ENCODE measurements around the gene NHLRC2. TPM values are rescaled to one million over a fixed set of nuclear protein-coding genes. Genes with fewer than 3 reads are reported as not detected.
"Not testable (repeated sequence)": the region's sequence is repeated elsewhere in the genome, so short reads cannot be mapped to it uniquely, and the experiment has no call there.

The NHLRC2 gene
- total and polyA plus RNA-seq, 2 of the 13 experiments (the other 11 are each of a cell fraction or from before 2014, with no cell fraction given): 7.6 to 12.7 TPM

GRCh38 chr10:113819989-113820388, 34.5 kb upstream of the NHLRC2 start:
- ATAC-seq (no peak), FAIRE-seq (no peak), DNase-seq (ENCODE audit: low spot score) (no peak)
- no TSS peak for BruUV-seq (replicated peaks)
- in situ Hi-C loops (cut with HindIII; ENCODE audit: extremely low pct_ligation_motif_present, low pct_unique_long_range_greater_than_20kb) (no loop called here), intact Hi-C loops (cut with micrococcal nuclease; ENCODE audit: unreplicated experiment) (no loop called here)
- Histone ChIP-seq H3K27me3 (ENCODE audit: control insufficient read depth in 1 of 2, insufficient read depth in 2 of 2, low read length in 2 of 2) (no peaks in the 10 kb centered on the region; a peak in 1 of 5 replicates), H4K20me1 (ENCODE audit: insufficient read depth, low read length) (no peaks in the 10 kb centered on the region), H2AFZ (ENCODE audit: low read length) (no peak overlapping the region), H3K9me3 (ENCODE audit: low read length) (no peaks in the 10 kb centered on the region), H3K4me3 (replicated peaks in 1 of 3; ENCODE audit: insufficient read depth in 1 of 3, low read depth in 2 of 3, low read length in 3 of 3) (no peak overlapping the region), H3K79me2 (ENCODE audit: insufficient read depth, low read length) (no peaks in the 10 kb centered on the region), H3K27ac (ENCODE audit: extremely low read length, insufficient read depth, low read length) (no peak overlapping the region), H3K4me2 (ENCODE audit: low read depth, low read length) (no peak overlapping the region), H3K9ac (ENCODE audit: insufficient read depth, low read depth, low read length) (no peak overlapping the region), H3K36me3 (replicated peaks in 1 of 2; ENCODE audit: control insufficient read depth in 1 of 2, insufficient read depth in 2 of 2, low read length in 2 of 2) (no peaks in the 10 kb centered on the region), H3K4me1 (ENCODE audit: insufficient read depth, low read length) (no peaks in the 10 kb centered on the region)
- WGBS (ENCODE audit: low lambda C conversion rate): 80% methylated on average over 4 of the region's 4 CpGs
- ChIA-PET CTCF (ENCODE audit: low intra/inter-chr PET ratio, low total read pairs) (no interaction called here), POLR2A (no interaction called here)
- no peak for TF ChIP-seq IRF2 (CRISPR knock-in tag; IDR thresholded peaks at IDR 0.05)
- TF ChIP-seq ZNF431 (CRISPR knock-in tag; IDR thresholded peaks at IDR 0.05; ENCODE audit: borderline replicate concordance, low read depth): no peak
- TF ChIP-seq ARNTL (CRISPR knock-in tag; IDR thresholded peaks at IDR 0.05): no peak
- no peak for TF ChIP-seq ZNF850 (CRISPR knock-in tag; conservative IDR thresholded peaks at IDR 0.05)
- TF ChIP-seq CAMTA2 (CRISPR knock-in tag; IDR thresholded peaks at IDR 0.05; ENCODE audit: borderline replicate concordance): no peak
- TF ChIP-seq, protein P1, sequence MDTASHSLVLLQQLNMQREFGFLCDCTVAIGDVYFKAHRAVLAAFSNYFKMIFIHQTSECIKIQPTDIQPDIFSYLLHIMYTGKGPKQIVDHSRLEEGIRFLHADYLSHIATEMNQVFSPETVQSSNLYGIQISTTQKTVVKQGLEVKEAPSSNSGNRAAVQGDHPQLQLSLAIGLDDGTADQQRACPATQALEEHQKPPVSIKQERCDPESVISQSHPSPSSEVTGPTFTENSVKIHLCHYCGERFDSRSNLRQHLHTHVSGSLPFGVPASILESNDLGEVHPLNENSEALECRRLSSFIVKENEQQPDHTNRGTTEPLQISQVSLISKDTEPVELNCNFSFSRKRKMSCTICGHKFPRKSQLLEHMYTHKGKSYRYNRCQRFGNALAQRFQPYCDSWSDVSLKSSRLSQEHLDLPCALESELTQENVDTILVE (CRISPR knock-in tag; IDR thresholded peaks at IDR 0.05): no peak
- TF ChIP-seq MAFF (IDR thresholded peaks at IDR 0.05; ENCODE audit: low read depth, low read length): no peak
- TF ChIP-seq ZNF781 (CRISPR knock-in tag; IDR thresholded peaks at IDR 0.05; ENCODE audit: borderline replicate concordance, not compliant biosample characterization): no peak

DNA sequence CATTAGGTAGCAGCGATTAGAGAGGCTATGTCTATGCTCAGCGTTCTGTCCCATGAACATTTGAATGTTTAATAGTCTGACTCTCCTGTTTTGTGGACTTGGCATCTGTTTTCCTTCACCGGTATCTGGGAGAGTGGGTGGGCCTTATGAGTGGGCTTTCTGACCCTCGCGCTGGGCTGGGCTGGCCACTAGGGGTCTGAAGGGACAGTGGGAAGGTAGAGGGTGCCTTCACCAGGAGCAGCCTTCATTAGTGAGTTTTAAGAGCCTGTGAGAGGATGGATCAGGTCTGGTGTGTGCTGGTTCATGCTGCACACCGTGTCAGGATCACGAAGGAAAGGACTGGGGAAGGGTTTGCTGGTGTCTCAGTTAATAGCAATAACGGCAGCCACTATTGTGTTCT, 34.0 kb upstream of the NHLRC2 start:
- TF ChIP-seq, protein P2, sequence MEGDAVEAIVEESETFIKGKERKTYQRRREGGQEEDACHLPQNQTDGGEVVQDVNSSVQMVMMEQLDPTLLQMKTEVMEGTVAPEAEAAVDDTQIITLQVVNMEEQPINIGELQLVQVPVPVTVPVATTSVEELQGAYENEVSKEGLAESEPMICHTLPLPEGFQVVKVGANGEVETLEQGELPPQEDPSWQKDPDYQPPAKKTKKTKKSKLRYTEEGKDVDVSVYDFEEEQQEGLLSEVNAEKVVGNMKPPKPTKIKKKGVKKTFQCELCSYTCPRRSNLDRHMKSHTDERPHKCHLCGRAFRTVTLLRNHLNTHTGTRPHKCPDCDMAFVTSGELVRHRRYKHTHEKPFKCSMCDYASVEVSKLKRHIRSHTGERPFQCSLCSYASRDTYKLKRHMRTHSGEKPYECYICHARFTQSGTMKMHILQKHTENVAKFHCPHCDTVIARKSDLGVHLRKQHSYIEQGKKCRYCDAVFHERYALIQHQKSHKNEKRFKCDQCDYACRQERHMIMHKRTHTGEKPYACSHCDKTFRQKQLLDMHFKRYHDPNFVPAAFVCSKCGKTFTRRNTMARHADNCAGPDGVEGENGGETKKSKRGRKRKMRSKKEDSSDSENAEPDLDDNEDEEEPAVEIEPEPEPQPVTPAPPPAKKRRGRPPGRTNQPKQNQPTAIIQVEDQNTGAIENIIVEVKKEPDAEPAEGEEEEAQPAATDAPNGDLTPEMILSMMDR (CRISPR knock-in tag; IDR thresholded peaks at IDR 0.05): peak; percentile 24; the same call in 1 of the 2 replicates
- TF ChIP-seq GZF1 (CRISPR knock-in tag; IDR thresholded peaks at IDR 0.05): no peak
- no TSS peak for BruUV-seq (replicated peaks)
- Histone ChIP-seq H2AFZ (ENCODE audit: low read length) (no peak overlapping the region), H3K4me2 (ENCODE audit: low read depth, low read length) (no peak overlapping the region), H4K20me1 (ENCODE audit: insufficient read depth, low read length) (no peaks in the 10 kb centered on the region), H3K9me3 (ENCODE audit: low read length) (no peaks in the 10 kb centered on the region), H3K4me3 (replicated peaks in 1 of 3; ENCODE audit: insufficient read depth in 1 of 3, low read depth in 2 of 3, low read length in 3 of 3) (no peak overlapping the region), H3K79me2 (ENCODE audit: insufficient read depth, low read length) (no peaks in the 10 kb centered on the region), H3K27ac (ENCODE audit: extremely low read length, insufficient read depth, low read length) (no peak overlapping the region), H3K9ac (ENCODE audit: insufficient read depth, low read depth, low read length) (no peak overlapping the region), H3K27me3 (ENCODE audit: control insufficient read depth in 1 of 2, insufficient read depth in 2 of 2, low read length in 2 of 2) (no peaks in the 10 kb centered on the region; a peak in 1 of 5 replicates), H3K4me1 (ENCODE audit: insufficient read depth, low read length) (no peaks in the 10 kb centered on the region), H3K36me3 (replicated peaks in 1 of 2; ENCODE audit: control insufficient read depth in 1 of 2, insufficient read depth in 2 of 2, low read length in 2 of 2) (no peaks in the 10 kb centered on the region)
- ATAC-seq (peak; percentile 89), DNase-seq (ENCODE audit: low spot score) (no peak), FAIRE-seq (no peak)
- intact Hi-C loops (cut with micrococcal nuclease; ENCODE audit: unreplicated experiment) (no loop called here), in situ Hi-C loops (cut with HindIII; ENCODE audit: extremely low pct_ligation_motif_present, low pct_unique_long_range_greater_than_20kb) (no loop called here)
- CTCF ChIA-PET (ENCODE audit: low intra/inter-chr PET ratio, low total read pairs): no interaction called here
- POLR2A ChIA-PET: no interaction called here
- 20% methylated on average over 8 of the region's 8 CpGs for WGBS (ENCODE audit: low lambda C conversion rate)

DNA sequence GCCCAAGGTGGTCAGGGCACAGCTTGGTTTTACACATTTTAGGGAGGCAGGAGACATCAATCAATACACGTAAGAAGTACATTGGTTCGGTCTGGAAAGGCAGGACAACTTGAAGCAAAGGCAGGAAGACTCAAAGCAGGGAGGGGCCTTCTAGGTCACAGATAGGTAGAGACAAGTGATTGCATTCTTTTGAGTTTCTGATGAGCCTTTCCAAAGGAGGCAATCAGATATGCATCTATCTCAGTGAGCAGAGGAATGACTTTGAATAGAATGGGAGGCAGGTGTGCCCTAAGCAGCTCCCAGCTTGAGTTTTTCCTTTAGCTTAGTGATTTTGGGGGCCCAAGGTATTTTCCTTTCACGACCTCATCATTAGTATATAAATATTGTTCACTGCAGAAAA, 33.2 kb upstream of the NHLRC2 start:
- H3K79me2 ChIP-seq (ENCODE audit: insufficient read depth, low read length); H3K4me1 ChIP-seq (ENCODE audit: insufficient read depth, low read length); intact Hi-C loops (cut with micrococcal nuclease; ENCODE audit: unreplicated experiment); ATAC-seq; H4K20me1 ChIP-seq (ENCODE audit: insufficient read depth, low read length); POLR2A ChIA-PET; FAIRE-seq; CTCF ChIA-PET (ENCODE audit: low intra/inter-chr PET ratio, low total read pairs); H3K27me3 ChIP-seq (ENCODE audit: control insufficient read depth in 1 of 2, insufficient read depth in 2 of 2, low read length in 2 of 2); DNase-seq (ENCODE audit: low spot score); H3K36me3 ChIP-seq (replicated peaks in 1 of 2; ENCODE audit: control insufficient read depth in 1 of 2, insufficient read depth in 2 of 2, low read length in 2 of 2); H3K27ac ChIP-seq (ENCODE audit: extremely low read length, insufficient read depth, low read length); H2AFZ ChIP-seq (ENCODE audit: low read length); BruUV-seq (replicated peaks); H3K4me3 ChIP-seq (replicated peaks in 1 of 3; ENCODE audit: insufficient read depth in 1 of 3, low read depth in 2 of 3, low read length in 3 of 3); H3K4me2 ChIP-seq (ENCODE audit: low read depth, low read length); H3K9ac ChIP-seq (ENCODE audit: insufficient read depth, low read depth, low read length); in situ Hi-C loops (cut with HindIII; ENCODE audit: extremely low pct_ligation_motif_present, low pct_unique_long_range_greater_than_20kb); H3K9me3 ChIP-seq (ENCODE audit: low read length): not testable (repeated sequence)
- 44% methylated on average over 3 of the region's 3 CpGs for WGBS (ENCODE audit: low lambda C conversion rate)
